CD4-positive, alpha-beta T cell treated with Interferon alpha-2 for 1 hour (primary cell): ENCODE data around the gene GRIK4.

Experiments used
- DNase-seq, 2 donors: peaks; one replicate each; pipeline ENCODE4 v3.0.0-alpha.2; 2020 to 2022

The GRIK4 gene

DNA sequence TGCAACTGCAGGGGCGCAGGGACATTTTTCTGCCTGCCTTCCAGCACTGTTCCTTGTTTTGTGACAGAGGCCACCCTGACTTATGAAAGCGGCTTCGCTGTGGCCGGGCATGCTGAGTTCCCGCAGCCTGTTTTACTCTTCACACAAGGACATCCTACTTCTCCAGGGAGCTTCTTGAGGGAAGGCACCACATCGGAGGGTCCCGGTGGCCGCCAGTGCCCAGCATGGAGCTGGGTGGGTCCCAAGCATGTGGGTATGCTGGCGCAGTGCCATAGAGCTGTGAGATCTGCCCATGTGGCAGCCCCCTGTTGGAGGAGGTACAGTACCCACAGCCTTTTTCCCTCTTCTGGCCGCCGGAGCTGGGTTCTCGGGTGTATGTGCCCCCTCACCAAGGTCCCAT lies 136.1 kb downstream of the GRIK4 start:
- DNase-seq: no peak

- no peak for DNase-seq
Measured at GRCh38 chr11:120648771-120649170, 137.2 kb downstream of the GRIK4 start.

GRCh38 chr11:120649316-120649715 lies 137.8 kb downstream of the GRIK4 start:
- DNase-seq: no peak

DNA sequence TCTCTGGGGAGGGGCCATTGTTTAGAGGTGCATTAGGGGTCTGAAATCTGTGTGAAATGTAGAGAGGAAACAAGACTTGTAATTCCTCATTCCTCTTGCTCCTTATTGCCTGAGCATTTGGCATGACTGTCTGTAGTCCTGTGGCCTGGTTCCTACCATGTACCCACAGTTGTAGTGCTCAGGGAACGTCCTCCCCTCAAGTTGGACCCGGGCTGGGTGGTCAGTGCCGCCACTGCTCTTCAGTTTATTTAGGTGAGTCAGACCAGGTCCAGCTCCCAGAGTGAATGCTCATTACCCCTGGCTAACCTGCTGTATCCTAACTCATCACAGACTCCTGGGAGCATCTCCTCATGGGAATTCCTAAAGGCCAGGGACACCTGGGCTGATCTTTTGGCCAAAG lies 139.8 kb downstream of the GRIK4 start:
- no peak for DNase-seq

DNA sequence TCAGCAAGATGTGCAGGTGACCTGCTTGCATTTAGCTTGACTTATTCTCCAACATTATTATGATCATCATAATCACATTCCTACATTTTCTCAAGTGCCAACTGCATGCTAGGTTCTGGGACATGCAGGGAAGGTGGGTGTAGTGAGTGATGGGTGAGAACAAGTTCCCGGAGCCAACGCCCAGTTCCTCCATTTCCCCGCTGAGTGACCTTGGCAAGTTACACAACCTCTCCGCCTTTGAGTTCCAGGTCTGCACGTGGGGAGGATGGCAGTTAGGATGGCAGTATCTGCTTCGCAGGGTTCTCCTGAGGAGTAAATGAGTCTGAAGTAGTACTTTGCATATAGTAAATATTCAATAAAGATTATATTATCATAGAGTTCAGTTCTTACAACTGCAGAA lies 140.3 kb downstream of the GRIK4 start:
- no peak for DNase-seq

DNA sequence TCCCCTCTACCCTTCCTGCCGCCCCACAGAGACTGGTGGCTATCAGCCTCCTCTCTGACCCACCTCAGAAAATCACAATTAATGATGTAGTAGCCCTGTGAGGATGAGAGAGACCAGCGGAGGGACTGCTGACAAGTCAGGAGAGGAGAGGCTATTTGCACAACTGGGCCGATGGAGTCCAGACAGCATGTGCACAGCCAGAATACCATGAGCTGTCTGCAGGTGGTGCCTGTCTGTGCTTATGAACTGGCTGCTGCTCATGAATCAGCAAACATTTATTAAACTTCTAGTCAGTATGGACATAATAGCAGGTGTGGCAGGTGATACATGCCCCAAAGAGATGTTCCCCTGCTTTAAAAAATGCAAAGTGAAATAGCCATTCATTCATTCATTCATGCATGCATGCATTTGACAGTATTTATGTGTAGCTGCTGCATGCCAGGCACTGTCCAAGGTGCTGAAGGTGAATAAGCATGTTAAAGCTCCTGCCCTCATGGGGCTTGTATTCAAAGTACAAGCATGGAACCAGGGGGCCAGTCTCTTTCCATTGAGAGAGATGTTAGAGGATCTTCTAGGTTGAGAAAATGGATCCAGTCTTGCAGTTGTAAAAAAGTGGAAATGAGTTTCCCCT lies 141.3 kb downstream of the GRIK4 start:
- no peak for DNase-seq

DNA sequence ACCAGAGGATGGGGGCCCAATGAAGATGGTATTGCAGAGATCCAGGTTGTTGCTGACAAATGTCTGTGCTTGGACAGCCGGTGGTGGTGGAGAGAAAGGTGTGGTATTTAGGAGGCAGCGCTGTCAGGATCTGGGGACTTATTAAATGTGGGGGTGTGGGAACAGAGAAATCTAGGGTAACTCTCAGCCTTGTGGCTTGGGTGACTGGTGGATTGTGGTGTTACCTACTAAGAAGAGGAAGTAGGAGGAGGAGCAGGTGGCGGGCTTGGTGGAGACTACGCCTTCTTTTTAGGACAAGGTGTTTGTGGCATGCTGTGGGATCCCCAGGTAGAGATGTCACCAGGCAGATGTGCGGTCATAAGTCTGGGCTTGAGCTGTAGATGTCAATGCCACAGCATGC lies 144.0 kb downstream of the GRIK4 start:
- DNase-seq: no peak

- no peak for DNase-seq
Measured at GRCh38 chr11:120657306-120658070, 145.9 kb downstream of the GRIK4 start.

DNA sequence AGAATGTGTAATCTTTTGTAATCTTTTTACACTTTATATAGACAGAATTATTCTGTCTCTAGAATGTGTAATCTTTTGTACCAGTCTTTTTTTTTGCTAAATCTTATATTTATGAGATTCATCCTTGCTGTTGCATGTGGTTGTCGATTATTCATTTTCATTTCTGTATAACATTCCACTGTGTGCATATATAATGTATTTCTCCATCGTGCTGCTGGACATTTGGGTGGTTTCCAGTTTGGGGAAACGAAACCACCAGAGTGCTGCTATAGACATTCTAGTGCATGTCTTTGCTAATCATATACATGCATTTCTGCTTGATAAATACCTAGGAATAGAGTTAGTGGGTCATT lies 146.5 kb downstream of the GRIK4 start:
- no peak for DNase-seq

DNA sequence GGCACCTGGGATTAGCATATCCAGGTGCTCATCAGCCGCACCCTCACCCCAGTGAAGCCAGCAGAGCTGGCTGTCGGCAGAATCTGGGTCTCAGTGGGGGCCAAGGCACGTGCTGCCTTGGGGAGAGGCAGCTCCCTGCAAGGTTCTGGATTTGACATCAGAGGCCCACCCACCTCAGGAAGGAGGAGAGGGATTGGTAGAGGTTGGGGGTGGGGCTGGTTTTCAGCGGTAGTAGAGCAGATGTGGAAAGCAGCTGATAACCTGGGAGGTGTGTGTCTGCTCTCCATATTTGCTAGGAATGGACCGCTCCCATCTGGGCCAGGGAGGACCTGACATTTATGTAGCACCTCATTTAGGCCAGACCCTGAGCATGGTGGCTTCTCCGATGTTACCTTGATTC lies 147.5 kb downstream of the GRIK4 start:
- no peak for DNase-seq

DNA sequence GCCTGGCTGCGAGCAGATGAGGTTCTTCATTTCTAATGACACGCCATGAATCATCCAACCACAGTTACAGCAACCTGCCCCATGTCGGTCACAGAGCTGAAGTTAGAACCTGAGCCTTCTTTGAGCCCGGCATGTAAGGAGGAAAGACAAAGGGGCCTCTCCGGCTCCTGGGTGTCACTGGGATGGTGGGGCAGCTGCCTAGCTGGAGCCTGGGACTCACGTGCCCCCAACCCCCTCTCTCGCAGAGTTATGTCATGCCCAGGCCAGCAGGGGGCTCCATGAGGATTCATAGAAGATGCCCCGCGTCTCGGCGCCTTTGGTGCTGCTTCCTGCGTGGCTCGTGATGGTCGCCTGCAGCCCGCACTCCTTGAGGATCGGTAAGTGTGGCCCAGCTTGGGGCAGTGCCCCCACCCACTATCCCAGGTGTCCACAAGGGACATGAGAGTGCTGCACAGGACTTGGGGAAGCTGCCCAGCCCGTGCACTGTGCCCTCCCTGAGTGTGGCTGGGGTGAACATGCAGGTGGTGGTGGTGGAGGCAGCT lies 148.5 kb downstream of the GRIK4 start:
- DNase-seq: no peak

DNA sequence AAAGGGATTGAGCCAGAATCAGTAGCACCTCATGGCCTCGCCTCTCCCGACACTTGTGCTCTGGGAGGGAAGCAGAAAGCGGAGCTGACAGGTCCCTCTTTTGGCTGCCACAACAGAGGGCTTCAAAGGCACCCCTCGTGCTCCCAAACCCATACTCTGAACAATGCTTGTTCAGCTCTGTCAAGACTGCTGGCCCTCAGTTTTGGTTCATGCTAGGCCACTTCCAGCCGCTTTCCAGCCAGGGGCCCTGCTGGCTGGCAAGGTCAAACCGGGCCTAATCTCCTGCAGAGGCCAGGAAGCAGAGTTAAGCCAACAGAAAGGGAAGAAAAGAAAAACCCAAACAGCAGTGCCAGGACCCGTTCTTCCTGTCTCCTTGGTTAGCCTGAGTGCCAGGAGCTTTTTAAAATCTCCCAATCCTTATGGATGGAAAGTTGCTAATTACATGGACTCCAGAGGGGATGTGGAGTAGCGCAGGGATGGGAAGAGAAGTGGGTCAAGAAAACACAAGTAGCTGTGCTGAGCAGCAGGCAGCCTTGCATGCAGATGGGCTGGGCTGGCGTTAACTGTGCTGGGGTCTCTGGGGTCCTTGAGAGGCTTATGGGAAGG lies 150.6 kb downstream of the GRIK4 start:
- no peak for DNase-seq

- no peak for DNase-seq
Measured at GRCh38 chr11:120663142-120663541, 151.6 kb downstream of the GRIK4 start.

- no peak for DNase-seq
Measured at GRCh38 chr11:120666121-120666639, 154.6 kb downstream of the GRIK4 start.

- no peak for DNase-seq
Measured at GRCh38 chr11:120667281-120667680, 155.7 kb downstream of the GRIK4 start.

- no peak for DNase-seq
Measured at GRCh38 chr11:120667934-120668333, 156.4 kb downstream of the GRIK4 start.

- DNase-seq: no peak
Measured at GRCh38 chr11:120668537-120668936, 157.0 kb downstream of the GRIK4 start.

DNA sequence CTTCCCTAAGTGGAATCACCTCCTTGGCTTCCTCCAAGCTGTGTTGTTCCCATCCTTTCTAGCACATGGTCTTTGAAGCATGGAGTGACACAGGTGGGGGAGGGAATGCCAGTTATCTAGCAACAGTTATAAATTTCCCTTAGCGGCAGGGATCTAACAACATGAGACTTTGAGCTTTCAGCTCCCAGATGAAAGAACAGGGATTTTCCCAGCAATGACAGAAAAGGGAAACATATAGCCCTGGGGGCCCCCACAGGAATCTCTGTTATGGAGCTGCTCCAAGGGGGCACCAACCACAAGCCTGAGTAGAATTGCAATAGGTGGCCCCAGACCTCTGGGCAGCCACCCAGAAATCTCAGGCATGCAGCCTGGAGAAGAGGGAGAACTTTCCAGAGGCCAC lies 163.0 kb downstream of the GRIK4 start:
- DNase-seq: no peak

DNA sequence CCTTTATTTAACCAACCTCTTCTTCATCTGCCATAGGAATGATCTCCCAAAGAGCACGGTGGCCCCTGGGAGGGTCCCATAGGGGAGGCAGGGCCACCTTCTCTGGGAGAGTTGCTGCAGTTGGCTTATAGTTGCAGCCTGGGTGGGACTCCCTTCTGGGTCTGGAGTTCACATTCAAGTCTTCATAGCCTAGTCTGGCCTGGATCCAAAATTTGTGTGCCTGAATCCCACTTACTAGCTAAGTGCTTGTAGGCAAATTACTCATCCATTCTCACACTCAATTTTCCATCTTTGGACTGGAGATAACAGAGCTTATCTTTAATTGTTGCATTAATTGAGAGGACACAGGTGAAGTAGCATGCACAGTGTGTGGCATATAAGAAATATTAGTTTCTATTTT lies 163.6 kb downstream of the GRIK4 start:
- no peak for DNase-seq

GRCh38 chr11:120676991-120677390 lies 165.4 kb downstream of the GRIK4 start:
- no peak for DNase-seq

GRCh38 chr11:120680322-120680721 lies 168.8 kb downstream of the GRIK4 start:
- no peak for DNase-seq

- no peak for DNase-seq
Measured at GRCh38 chr11:120681434-120682331, 170.1 kb downstream of the GRIK4 start.

- DNase-seq: no peak
Measured at GRCh38 chr11:120682332-120682649, 170.7 kb downstream of the GRIK4 start.
